ENCODE data around the gene TRPM1. TPM values are rescaled to one million over a fixed set of nuclear protein-coding genes. Genes with fewer than 3 reads are reported as not detected.
A peak's percentile ranks its signal among the peaks of the same experiment; 100 is the strongest.

Gene TRPM1
- total RNA-seq (2014; rRNA removed; shearing (Covaris generic)) (0.13 TPM in 1 of 2 replicates, not detected in the other), total RNA-seq (2022) (not detected in 2 replicates), Bru-seq, nascent RNA (percentile 5 among the genes with signal in this experiment), BruChase-seq, experiment 1, labeled RNA remaining after a 6-hour chase (percentile 5 among the genes with signal in this experiment), BruChase-seq, experiment 2, labeled RNA remaining after a 2-hour chase (percentile 6 among the genes with signal in this experiment)
- long read RNA-seq = 0 reads

- ChIA-PET CTCF (ENCODE audit: unreplicated experiment) (interaction anchor here (0.7 kb wide), 1 partner anchor 82 kb away, joined by 3 read pairs; no protein-coding TSS in a partner anchor), POLR2A (interaction anchor here (0.7 to 1.2 kb wide), 4 partner anchors 10 to 206 kb away, joined by 3 read pairs; no protein-coding TSS in a partner anchor)
- no peak within 1 kb of the TSS for H3K4me3 ChIP-seq (ENCODE audit: low read depth, low read length, poor library complexity, severe bottlenecking)
- TF ChIP-seq EZH2phosphoT487 (IDR thresholded peaks at IDR 0.05; ENCODE audit: borderline replicate concordance, low read depth, low read length) (no peak), CTCF (conservative IDR thresholded peaks at IDR 0.05; ENCODE audit: low read length) (no peak)
- H3K9me3 ChIP-seq (ENCODE audit: low read length) = no peaks in the 10 kb centered on the region
- no peaks in the 10 kb centered on the region for H4K20me1 ChIP-seq (ENCODE audit: insufficient read depth, low read length)
- H3K79me2 ChIP-seq (ENCODE audit: insufficient read depth, low read depth, low read length) = no peaks in the 10 kb centered on the region
- DNase-seq (ENCODE audit: low spot score) = no peak
- no TSS peak for BruUV-seq (replicated peaks)
- H3K36me3 ChIP-seq (ENCODE audit: insufficient read depth, low read length) = no peaks in the 10 kb centered on the region
- H3K4me2 ChIP-seq (ENCODE audit: low read length) = no peak within 1 kb of the TSS
- H3K9me2 ChIP-seq (ENCODE audit: insufficient read depth, low read length) = no peaks in the 10 kb centered on the region
- no peak within 1 kb of the TSS for H2AFZ ChIP-seq (ENCODE audit: low read length)
- intact Hi-C loops (cut with micrococcal nuclease; ENCODE audit: unreplicated experiment) = no loop called here
- H3K27ac ChIP-seq (ENCODE audit: low read depth, low read length, poor library complexity, severe bottlenecking) = no peak within 1 kb of the TSS
- H3K4me1 ChIP-seq (ENCODE audit: insufficient read depth, low read length, poor library complexity, severe bottlenecking) = peaks cover 6% of the 10 kb centered on the region
These were observed at the start of gene TRPM1 for GRCh38 chr15:31101262-31102038. TRPM1 (minus strand) TSS chr15:31101725; CDS start chr15:31081355, 20,370 bp downstream.

DNA sequence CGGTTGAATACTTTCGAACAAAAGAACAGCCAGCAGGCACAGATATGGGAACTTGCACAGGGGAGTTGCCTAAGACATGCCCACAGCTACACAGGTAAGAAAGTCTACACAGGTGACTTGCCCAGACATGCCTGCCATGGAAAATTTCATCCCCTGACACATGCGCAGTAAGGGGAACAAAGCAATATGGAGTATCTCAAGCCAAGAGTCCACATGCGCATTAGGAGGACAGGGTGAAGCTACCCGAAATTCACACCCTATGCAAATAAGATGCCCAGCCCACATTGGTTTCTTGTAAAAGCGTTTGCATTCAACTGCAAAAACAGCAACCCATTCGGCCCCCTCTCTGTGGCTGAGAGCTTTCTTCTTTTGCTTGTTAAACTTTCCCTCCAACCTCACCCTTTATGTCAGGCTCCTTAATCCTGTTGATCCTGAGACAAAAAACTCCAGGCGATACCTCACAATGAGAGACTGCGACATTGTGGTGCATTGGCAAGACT, 49.3 kb upstream of the TRPM1 start:
- no peak for TF ChIP-seq CTCF (conservative IDR thresholded peaks at IDR 0.05; ENCODE audit: low read length)
- no peak for TF ChIP-seq EZH2phosphoT487 (IDR thresholded peaks at IDR 0.05; ENCODE audit: borderline replicate concordance, low read depth, low read length)
- H3K79me2 ChIP-seq (ENCODE audit: insufficient read depth, low read depth, low read length) = no peaks in the 10 kb centered on the region
- CTCF ChIA-PET (ENCODE audit: unreplicated experiment) = no interaction called here
- H4K20me1 ChIP-seq (ENCODE audit: insufficient read depth, low read length) = no peaks in the 10 kb centered on the region
- POLR2A ChIA-PET = no interaction called here
- H3K9me2 ChIP-seq (ENCODE audit: insufficient read depth, low read length) = no peaks in the 10 kb centered on the region
- no peaks in the 10 kb centered on the region for H3K36me3 ChIP-seq (ENCODE audit: insufficient read depth, low read length)
- no TSS peak for BruUV-seq (replicated peaks)
- no peak for DNase-seq (ENCODE audit: low spot score)
- intact Hi-C loops (cut with micrococcal nuclease; ENCODE audit: unreplicated experiment) = no loop called here
- H3K4me2 ChIP-seq (ENCODE audit: low read length) = no peak overlapping the region
- H3K4me3 ChIP-seq (ENCODE audit: low read depth, low read length, poor library complexity, severe bottlenecking) = no peak overlapping the region
- no peak overlapping the region for H2AFZ ChIP-seq (ENCODE audit: low read length)
- no peak overlapping the region for H3K27ac ChIP-seq (ENCODE audit: low read depth, low read length, poor library complexity, severe bottlenecking)
- H3K4me1 ChIP-seq (ENCODE audit: insufficient read depth, low read length, poor library complexity, severe bottlenecking) = no peaks in the 10 kb centered on the region
- no peaks in the 10 kb centered on the region for H3K9me3 ChIP-seq (ENCODE audit: low read length)

All from OCI-LY7 (cell line).